Prostate gland (tissue), 2 donors: ENCODE results near the gene SMIM35. TPM values are rescaled to one million over a fixed set of nuclear protein-coding genes. Genes with fewer than 3 reads are reported as not detected.

Experiments used
- DNase-seq: peaks from one replicate; pipeline ENCODE4 v3.0.0-alpha.2; 2019; ENCODE audit warnings: low spot score
- H3K27ac ChIP-seq, 2 donors: fragments of 200-600 bp; sonication (generic); 2 replicates each; pipeline ENCODE4 v1.5.1; 2017 to 2019
- H3K27me3 ChIP-seq: fragments of 200-600 bp; sonication (generic); replicated peaks from 2 replicates; pipeline ENCODE4 v1.5.1; 2019; ENCODE audit not compliant: insufficient read depth
- H3K36me3 ChIP-seq, 2 donors: fragments of 200-600 bp; sonication (generic); 1 replicate in 1 of 2; 2 replicates in 1 of 2; pipeline versions ENCODE4 v1.5.1 to v1.8.1; 2017 to 2019
- H3K4me1 ChIP-seq: fragments of 200-600 bp; sonication (generic); replicated peaks from 2 replicates; pipeline ENCODE4 v1.5.1; 2019
- H3K4me3 ChIP-seq, 2 donors: fragments of 200-600 bp; sonication (generic); 2 replicates each; pipeline ENCODE4 v1.5.1; 2017 to 2019
- H3K9me3 ChIP-seq: fragments of 200-600 bp; sonication (generic); 2 replicates; pipeline ENCODE4 v1.5.1; 2017
- POLR2A ChIP-seq: fragments of 450-650 bp; IDR thresholded peaks from one replicate; pipeline ENCODE4 v1.6.1; 2016; ENCODE audit warnings: antibody characterized with exemption, mild to moderate bottlenecking
- POLR2AphosphoS5 ChIP-seq: sonication (generic); formaldehyde crosslinking; IDR thresholded peaks from one replicate; pipeline ENCODE4 v1.6.1; 2017; ENCODE audit warnings: antibody characterized with exemption
- WGBS: methylation state at CpG from one replicate; pipeline ENCODE4 v1.1.5; 2018; 5-methylcytosine and 5-hydroxymethylcytosine counted together
- intact Hi-C: fragments of 100-400 bp; cut with DNase I; formaldehyde crosslinking; loops from one replicate; pipeline ENCODE4 v1.14.2; 2022
- total RNA-seq, 2 donors: library from RNA; depleted of rRNA; stranded (reverse); fragments of >200 nt; gene quantifications; one replicate each; pipeline ENCODE4 v1.1.0, GENCODE V29; 2016
- TF ChIP-seq, protein P1 (sequence below), 4 experiments: fragments of 200-600 bp in 2 of 4; fragments of 450-650 bp in 2 of 4; sonication (generic) in 2 of 4; IDR thresholded peaks; 1 replicate in 3 of 4; 2 replicates in 1 of 4; pipeline ENCODE4 v1.5.1; 2016 to 2019; ENCODE audit warnings: antibody characterized with exemption in 4 of 4, mild to moderate bottlenecking in 2 of 4, moderate library complexity in 2 of 4

SMIM35 gene
- total RNA-seq, 2 donors from 2014 or later = 0.09 TPM; not detected in 1

DNA sequence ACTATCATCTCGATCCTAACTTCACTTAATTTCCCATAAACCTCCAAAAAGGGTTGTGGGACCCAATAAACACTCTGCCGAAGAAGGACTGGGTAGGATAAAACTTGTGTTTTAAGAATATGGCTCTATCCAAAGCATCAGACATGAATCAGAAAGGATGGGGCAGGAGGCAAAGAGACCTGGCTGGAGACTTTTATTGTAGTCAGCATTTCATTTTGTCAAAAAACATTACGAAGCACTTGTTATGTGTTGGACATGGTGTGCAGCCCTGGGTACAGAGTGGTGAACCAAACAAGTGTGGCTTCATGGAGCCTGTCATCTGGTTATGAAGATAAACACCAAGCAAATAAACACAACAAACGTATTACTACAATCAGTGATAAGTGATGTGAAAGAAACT, 83.3 kb downstream of the SMIM35 start:
- Histone ChIP-seq H3K27me3 (no peaks in the 10 kb centered on the region), H3K27ac (no peak overlapping the region), H3K36me3 (no peaks in the 10 kb centered on the region), H3K4me1 (no peaks in the 10 kb centered on the region), H3K9me3 (no peaks in the 10 kb centered on the region), H3K4me3 (no peak overlapping the region)
- TF ChIP-seq POLR2A (no peak), POLR2AphosphoS5 (no peak)
- TF ChIP-seq, protein P1, sequence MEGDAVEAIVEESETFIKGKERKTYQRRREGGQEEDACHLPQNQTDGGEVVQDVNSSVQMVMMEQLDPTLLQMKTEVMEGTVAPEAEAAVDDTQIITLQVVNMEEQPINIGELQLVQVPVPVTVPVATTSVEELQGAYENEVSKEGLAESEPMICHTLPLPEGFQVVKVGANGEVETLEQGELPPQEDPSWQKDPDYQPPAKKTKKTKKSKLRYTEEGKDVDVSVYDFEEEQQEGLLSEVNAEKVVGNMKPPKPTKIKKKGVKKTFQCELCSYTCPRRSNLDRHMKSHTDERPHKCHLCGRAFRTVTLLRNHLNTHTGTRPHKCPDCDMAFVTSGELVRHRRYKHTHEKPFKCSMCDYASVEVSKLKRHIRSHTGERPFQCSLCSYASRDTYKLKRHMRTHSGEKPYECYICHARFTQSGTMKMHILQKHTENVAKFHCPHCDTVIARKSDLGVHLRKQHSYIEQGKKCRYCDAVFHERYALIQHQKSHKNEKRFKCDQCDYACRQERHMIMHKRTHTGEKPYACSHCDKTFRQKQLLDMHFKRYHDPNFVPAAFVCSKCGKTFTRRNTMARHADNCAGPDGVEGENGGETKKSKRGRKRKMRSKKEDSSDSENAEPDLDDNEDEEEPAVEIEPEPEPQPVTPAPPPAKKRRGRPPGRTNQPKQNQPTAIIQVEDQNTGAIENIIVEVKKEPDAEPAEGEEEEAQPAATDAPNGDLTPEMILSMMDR (IDR thresholded peaks at IDR 0.05) = no peak
- 87% methylated on average over 4 of the region's 4 CpGs for WGBS
- intact Hi-C loops = no loop called here
- DNase-seq = no peak

DNA sequence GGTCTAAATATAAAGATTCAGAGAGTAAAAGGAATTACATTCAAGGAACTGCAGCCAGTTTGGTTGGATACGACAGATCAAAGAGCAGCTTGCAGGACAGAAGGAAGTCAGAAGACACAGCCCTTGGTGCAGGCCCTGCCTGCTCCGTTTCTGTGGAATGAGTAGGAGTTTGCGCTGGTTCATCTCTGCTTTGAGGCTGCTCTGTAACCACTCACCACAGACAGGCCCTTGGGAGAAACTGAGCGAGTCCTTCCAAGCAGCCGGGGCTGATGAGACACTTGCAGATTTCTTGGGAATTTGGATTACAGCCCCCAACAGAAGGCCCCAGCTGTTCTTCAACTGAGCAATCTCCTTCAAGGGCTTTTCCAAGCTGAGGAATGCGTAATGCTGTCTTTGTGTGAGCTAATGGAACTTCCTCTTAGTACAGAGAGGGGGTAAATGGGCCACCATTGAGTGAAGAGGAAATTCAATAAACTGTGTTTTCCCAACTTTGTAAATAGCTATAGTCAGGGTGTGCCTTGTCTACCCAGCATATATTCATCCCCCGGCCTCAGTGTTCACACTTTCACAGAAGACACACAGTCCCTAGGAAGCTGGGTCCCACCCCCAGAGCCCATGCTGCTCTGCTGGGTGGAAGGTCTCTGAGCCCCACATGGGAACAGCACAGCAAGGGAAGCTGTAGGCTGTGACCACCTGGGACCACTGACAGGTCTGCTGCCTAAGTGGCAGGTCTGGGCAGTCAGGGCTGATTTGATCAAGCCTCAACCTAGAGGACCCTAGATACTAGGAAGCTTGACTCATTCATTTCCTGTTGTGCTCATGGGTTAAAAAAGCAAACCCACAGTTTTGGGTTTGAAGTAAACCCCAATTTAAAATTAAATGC, 84.0 kb downstream of the SMIM35 start:
- no peak for TF ChIP-seq POLR2AphosphoS5
- TF ChIP-seq, protein P1 (IDR thresholded peaks at IDR 0.05) = no peak
- no peak for TF ChIP-seq POLR2A
- H3K27ac ChIP-seq = peak overlapping the region in 1 of 2 donors; percentile 25
- DNase-seq = no peak

DNA sequence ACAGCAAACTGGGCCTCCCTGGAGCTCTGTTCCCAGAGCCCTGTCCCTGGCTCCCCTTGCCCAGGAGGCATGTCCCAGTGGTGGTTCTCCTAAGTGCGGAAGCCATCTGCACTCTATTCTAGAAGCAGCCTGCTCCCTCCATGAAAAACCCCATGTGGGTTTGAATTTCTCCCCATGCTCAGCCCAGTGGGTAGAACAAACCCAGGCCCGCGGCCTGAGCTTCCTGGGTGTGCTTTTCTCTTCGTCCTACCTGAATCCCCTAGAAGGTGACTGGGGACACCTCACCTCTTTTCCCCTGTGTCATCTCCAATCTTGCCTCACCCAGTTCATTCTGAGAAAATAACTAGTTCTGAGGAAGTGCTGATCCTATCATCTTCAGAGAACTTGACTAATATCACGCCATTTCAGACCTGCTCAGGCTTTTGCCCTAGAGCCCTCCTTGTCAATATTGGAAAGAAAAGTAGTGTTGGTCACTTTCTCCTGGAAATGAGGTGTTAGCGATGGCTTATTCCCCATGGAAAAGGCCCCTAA, 84.7 kb downstream of the SMIM35 start:
- Histone ChIP-seq H3K36me3 (no peaks in the 10 kb centered on the region), H3K4me1 (no peaks in the 10 kb centered on the region), H3K9me3 (no peaks in the 10 kb centered on the region), H3K4me3 (no peak overlapping the region), H3K27me3 (no peaks in the 10 kb centered on the region), H3K27ac (peak overlapping the region in 1 of 2 donors; percentile 25)
- DNase-seq = no peak
- TF ChIP-seq POLR2A = no peak
- TF ChIP-seq, protein P1 (IDR thresholded peaks at IDR 0.05) = no peak
- TF ChIP-seq POLR2AphosphoS5 = no peak
- intact Hi-C loops = no loop called here
- 90% methylated on average over 6 of the region's 6 CpGs for WGBS

More for the DNA sequence above, 84.0 kb downstream of the SMIM35 start:
- Histone ChIP-seq H3K4me1 (no peaks in the 10 kb centered on the region), H3K4me3 (no peak overlapping the region), H3K27me3 (no peaks in the 10 kb centered on the region), H3K9me3 (no peaks in the 10 kb centered on the region), H3K36me3 (no peaks in the 10 kb centered on the region)
- intact Hi-C loops = no loop called here
- 69% methylated on average over 7 of the region's 7 CpGs for WGBS

DNA sequence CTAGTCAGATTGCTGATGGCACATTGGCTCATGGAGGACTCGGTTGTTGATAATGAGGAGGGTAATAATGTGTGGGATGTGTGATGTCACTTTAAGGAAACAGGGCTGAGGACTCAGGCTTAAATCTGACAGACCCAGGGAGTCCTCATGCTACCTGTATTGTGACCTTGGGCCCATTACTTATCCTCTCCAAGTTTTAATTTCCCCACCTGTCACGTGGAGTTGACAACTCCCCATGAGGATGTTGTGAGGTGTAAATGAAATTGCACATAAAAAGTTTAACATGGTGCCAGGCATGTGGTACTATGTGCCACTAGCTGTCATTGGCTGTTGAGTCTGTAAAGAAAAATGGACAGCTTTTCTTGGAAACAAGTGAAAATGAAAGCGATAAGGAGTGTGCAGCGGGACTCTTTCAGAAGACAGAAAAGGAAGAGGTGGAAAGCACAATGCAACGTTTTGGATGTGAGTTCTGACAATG, 85.2 kb downstream of the SMIM35 start:
- H3K4me3 ChIP-seq = no peak overlapping the region
- no peaks in the 10 kb centered on the region for H3K9me3 ChIP-seq
- TF ChIP-seq POLR2A (no peak), POLR2AphosphoS5 (no peak)
- TF ChIP-seq, protein P1 (IDR thresholded peaks at IDR 0.05) = no peak
- DNase-seq = no peak
- intact Hi-C loops = no loop called here
- H3K27me3 ChIP-seq = no peaks in the 10 kb centered on the region
- 76% methylated on average over 5 of the region's 5 CpGs for WGBS
- no peaks in the 10 kb centered on the region for H3K4me1 ChIP-seq
- H3K36me3 ChIP-seq = no peaks in the 10 kb centered on the region
- no peak overlapping the region for H3K27ac ChIP-seq
